Transverse colon (tissue), 4 donors: Measurements from ENCODE around the gene RNASEL. TPM values are rescaled to one million over a fixed set of nuclear protein-coding genes. Genes with fewer than 3 reads are reported as not detected.

Experiments
- DNase-seq: peaks from one replicate; pipeline ENCODE4 v3.0.0-alpha.2; 2019
- H3K27ac ChIP-seq, 4 donors: fragments of 200-600 bp; sonication (generic); 2 replicates each; pipeline ENCODE4 v1.5.1; 2016 to 2018; ENCODE audit warnings: inconsistent platforms in 4 of 4
- H3K27me3 ChIP-seq: fragments of 200-600 bp; sonication (generic); 2 replicates; pipeline ENCODE4 v1.5.1; 2017; ENCODE audit warnings: inconsistent platforms
- H3K36me3 ChIP-seq, 4 donors: fragments of 200-600 bp; sonication (generic); 2 replicates each; pipeline ENCODE4 v1.5.1; 2017 to 2019; ENCODE audit warnings: inconsistent platforms in 4 of 4
- H3K4me1 ChIP-seq, 4 donors: fragments of 200-600 bp; sonication (generic); 2 replicates each; pipeline ENCODE4 v1.5.1; 2017 to 2020; ENCODE audit warnings: inconsistent platforms in 4 of 4
- H3K4me3 ChIP-seq, 4 donors: fragments of 200-600 bp; sonication (generic); 1 replicate in 1 of 4; 2 replicates in 3 of 4; pipeline versions ENCODE4 v1.5.1 to v1.6.1; 2017 to 2019; ENCODE audit warnings: inconsistent platforms in 4 of 4
- H3K9me3 ChIP-seq, 2 donors: fragments of 200-600 bp; sonication (generic); 2 replicates each; pipeline ENCODE4 v1.5.1; 2017 to 2019; ENCODE audit warnings: inconsistent platforms in 2 of 2
- EP300 ChIP-seq: sonication (generic); formaldehyde crosslinking; IDR thresholded peaks from one replicate; pipeline ENCODE4 v1.6.1; 2017; ENCODE audit warnings: antibody characterized with exemption, low read depth
- POLR2A ChIP-seq: fragments of 450-650 bp; IDR thresholded peaks from one replicate; pipeline ENCODE4 v1.6.1; 2016; ENCODE audit warnings: antibody characterized with exemption, mild to moderate bottlenecking, moderate library complexity
- POLR2AphosphoS5 ChIP-seq, 3 donors: sonication (generic); formaldehyde crosslinking; IDR thresholded peaks; one replicate each; pipeline ENCODE4 v1.6.1; 2016; ENCODE audit warnings: antibody characterized with exemption in 3 of 3
- WGBS, 2 donors: methylation state at CpG; one replicate each; pipeline ENCODE4 v1.1.5; 2018; ENCODE audit warnings: low coverage in 1 of 2; 5-methylcytosine and 5-hydroxymethylcytosine counted together
- in situ Hi-C, 4 donors: fragments of 200-750 bp; cut with MboI; loops; one replicate each; pipeline versions ENCODE4 v1.15.0 to v1.15.1; 2017; ENCODE audit warnings: low sequenced_read_pairs in 3 of 4, low pct_ligation_motif_present in 1 of 4, low pct_unique_long_range_greater_than_20kb in 1 of 4
- intact Hi-C: fragments of 100-400 bp; cut with DNase I; formaldehyde crosslinking; loops from one replicate; pipeline ENCODE4 v1.15.1; 2023; ENCODE audit warnings: low total_unique reads
- total RNA-seq, 4 donors: library from RNA; depleted of rRNA; stranded (reverse); fragments of >200 nt; gene quantifications; one replicate each; pipeline ENCODE4 v1.1.0, GENCODE V29; 2016
- TF ChIP-seq, protein P1 (sequence below), 5 experiments: fragments of 200-600 bp in 3 of 5; fragments of 450-650 bp in 2 of 5; sonication (generic) in 3 of 5; IDR thresholded peaks; 1 replicate in 2 of 5; 2 replicates in 3 of 5; pipeline ENCODE4 v1.5.1; 2016 to 2017; ENCODE audit warnings: antibody characterized with exemption in 5 of 5, inconsistent platforms in 3 of 5, mild to moderate bottlenecking in 2 of 5, moderate library complexity in 1 of 5

The RNASEL gene
- total RNA-seq, 4 donors from 2014 or later = 9.0 to 19.9 (median 15.4) TPM

DNA sequence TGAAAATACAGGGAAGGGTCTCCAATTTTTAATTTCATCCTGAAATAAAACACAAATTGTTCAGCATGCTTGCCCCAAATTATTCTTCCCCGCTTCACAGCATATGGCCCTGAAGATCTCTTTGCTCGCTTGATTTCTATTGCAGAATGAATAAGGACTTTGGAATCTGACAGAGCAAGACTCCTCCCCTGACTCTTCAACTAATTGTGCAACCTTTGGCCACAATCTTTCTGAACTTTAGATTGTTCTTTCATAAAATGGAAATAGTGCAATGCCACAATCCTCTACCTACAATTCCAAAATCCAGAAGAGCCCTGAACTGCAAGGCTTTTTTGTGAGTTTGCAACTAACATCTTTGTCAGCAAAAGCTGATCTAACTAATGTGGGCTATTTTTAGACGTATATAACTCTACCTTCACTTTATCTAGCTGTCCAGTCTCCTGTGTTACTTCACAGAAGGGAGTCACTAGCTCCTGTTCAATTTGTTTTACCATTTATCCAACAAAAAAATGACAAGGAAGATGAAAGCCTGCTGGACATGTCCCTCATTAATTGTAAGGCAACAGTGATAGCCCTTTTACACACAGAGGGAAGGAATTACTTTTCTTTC, 13.4 kb downstream of the RNASEL start:
- H3K9me3 ChIP-seq = no peaks in the 10 kb centered on the region
- no peak overlapping the region for H3K4me3 ChIP-seq
- peaks cover 0 to 43% (median 13%) of the 10 kb centered on the region in 4 donors for H3K36me3 ChIP-seq
- H3K4me1 ChIP-seq = peaks cover 0 to 4% (median 0%) of the 10 kb centered on the region in 4 donors
- intact Hi-C loops (no loop called here), in situ Hi-C loops (loop anchor here in 3 of 4 donors (25.0 kb wide), 1 partner anchor 488 kb away; no protein-coding TSS in a partner anchor)
- TF ChIP-seq, protein P1, sequence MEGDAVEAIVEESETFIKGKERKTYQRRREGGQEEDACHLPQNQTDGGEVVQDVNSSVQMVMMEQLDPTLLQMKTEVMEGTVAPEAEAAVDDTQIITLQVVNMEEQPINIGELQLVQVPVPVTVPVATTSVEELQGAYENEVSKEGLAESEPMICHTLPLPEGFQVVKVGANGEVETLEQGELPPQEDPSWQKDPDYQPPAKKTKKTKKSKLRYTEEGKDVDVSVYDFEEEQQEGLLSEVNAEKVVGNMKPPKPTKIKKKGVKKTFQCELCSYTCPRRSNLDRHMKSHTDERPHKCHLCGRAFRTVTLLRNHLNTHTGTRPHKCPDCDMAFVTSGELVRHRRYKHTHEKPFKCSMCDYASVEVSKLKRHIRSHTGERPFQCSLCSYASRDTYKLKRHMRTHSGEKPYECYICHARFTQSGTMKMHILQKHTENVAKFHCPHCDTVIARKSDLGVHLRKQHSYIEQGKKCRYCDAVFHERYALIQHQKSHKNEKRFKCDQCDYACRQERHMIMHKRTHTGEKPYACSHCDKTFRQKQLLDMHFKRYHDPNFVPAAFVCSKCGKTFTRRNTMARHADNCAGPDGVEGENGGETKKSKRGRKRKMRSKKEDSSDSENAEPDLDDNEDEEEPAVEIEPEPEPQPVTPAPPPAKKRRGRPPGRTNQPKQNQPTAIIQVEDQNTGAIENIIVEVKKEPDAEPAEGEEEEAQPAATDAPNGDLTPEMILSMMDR (IDR thresholded peaks at IDR 0.05) = no peak
- TF ChIP-seq EP300 (no peak), POLR2A (no peak), POLR2AphosphoS5 (IDR thresholded peaks at IDR 0.05) (no peak)
- DNase-seq = no peak
- 70 to 80% methylated on average over 3 of the region's 3 CpGs for WGBS, 2 donors
- H3K27ac ChIP-seq = no peak overlapping the region
- H3K27me3 ChIP-seq = no peaks in the 10 kb centered on the region

DNA sequence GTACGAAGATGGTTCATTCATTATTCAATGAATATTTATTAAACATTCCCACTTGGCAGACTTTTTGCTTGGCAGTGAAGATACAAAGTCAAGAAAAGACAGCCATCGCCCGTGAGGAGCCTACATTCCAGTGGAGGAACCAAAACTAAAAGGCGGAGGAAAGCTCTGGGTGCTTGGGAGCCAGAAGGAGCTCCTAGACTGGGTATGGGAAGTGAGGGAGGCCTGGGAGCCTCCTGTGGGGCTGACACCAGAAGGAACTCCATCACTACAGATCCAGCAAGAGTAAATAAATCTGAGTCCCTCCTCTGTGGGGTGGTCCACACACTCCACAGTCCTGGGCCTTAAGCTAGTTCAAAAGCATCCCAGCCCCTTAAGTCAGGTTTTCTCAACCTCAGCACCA, 14.9 kb downstream of the RNASEL start:
- Histone ChIP-seq H3K9me3 (no peaks in the 10 kb centered on the region), H3K4me3 (no peak overlapping the region)

DNA sequence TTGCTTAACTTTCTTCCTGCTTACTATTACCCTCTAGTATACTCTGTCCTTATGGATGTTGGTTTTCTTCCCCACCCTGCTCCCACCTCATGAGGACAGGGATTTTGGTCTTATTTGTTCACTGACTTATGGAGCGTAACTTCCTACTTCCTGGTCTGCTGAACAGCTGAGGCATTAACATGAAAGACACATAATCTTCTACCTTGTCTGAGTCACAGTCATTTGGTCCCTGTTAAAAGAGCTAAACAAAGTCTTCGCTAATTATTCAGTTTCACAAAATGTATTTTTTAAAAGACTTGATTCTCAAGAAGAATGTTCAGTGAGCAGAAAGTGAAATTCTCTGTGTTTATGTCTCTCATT, 18.5 kb downstream of the RNASEL start:
- peaks cover 0 to under 1% (median 0%) of the 10 kb centered on the region in 4 donors for H3K4me1 ChIP-seq
- no peaks in the 10 kb centered on the region for H3K9me3 ChIP-seq
- WGBS, 2 donors = 54 to 74% methylated on average over 2 of the region's 2 CpGs
- DNase-seq = no peak
- intact Hi-C loops (no loop called here), in situ Hi-C loops (no loop called here)
- no peaks in the 10 kb centered on the region for H3K27me3 ChIP-seq
- peaks cover 0 to 19% (median 5%) of the 10 kb centered on the region in 4 donors for H3K36me3 ChIP-seq
- no peak overlapping the region for H3K27ac ChIP-seq
- no peak for TF ChIP-seq EP300
- TF ChIP-seq, protein P1 (IDR thresholded peaks at IDR 0.05) = no peak
- TF ChIP-seq POLR2A = no peak
- TF ChIP-seq POLR2AphosphoS5 (IDR thresholded peaks at IDR 0.05) = no peak
- H3K4me3 ChIP-seq = no peak overlapping the region

More for the DNA sequence above, 14.9 kb downstream of the RNASEL start:
- H3K4me1 ChIP-seq = peaks cover 0 to 4% (median 0%) of the 10 kb centered on the region in 4 donors
- intact Hi-C loops = no loop called here
- 97% methylated on average over 3 to 4 of the region's 4 CpGs for WGBS, 2 donors
- DNase-seq = no peak
- no peak for TF ChIP-seq POLR2AphosphoS5 (IDR thresholded peaks at IDR 0.05)
- no peak for TF ChIP-seq POLR2A
- no peak for TF ChIP-seq EP300
- TF ChIP-seq, protein P1 (IDR thresholded peaks at IDR 0.05) = no peak
- no peaks in the 10 kb centered on the region for H3K27me3 ChIP-seq
- in situ Hi-C loops = no loop called here
- no peak overlapping the region for H3K27ac ChIP-seq
- peaks cover 0 to 30% (median 7%) of the 10 kb centered on the region in 4 donors for H3K36me3 ChIP-seq

DNA sequence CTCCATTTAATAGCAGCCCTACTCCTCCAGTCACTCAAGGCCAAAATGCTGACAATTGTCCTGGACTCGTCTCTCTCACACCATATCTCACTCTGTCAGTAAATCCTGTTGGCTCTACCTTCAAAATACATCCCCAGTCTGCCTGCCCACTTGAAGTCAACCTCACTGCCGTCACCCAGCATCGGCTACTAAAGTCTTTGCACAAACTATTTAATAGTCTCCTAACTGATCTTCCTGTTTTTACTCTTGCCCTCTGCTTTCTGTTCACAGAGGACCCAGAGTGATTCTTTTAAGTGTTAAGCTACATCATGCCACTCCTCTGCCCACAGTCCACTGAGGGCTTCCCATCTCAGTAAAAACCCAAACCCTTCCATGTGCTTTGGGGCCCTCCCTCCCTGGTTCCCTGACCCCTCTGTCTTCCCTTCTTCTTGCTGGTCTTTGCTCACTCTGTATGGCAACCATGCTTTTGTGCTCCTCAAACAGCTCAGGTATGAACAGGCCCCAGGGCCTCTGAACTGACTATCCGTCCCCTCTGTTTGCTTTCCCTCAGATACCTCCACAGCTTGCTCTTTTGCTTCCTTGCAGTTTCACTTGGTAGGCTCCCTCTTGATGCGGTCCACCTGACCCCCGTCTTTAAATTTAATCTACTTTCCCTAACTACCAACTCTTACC, 19.0 kb downstream of the RNASEL start:
- Histone ChIP-seq H3K4me3 (no peak overlapping the region), H3K9me3 (no peaks in the 10 kb centered on the region), H3K27ac (no peak overlapping the region), H3K4me1 (no peaks in the 10 kb centered on the region), H3K36me3 (peaks cover 0 to 15% (median 5%) of the 10 kb centered on the region in 4 donors), H3K27me3 (no peaks in the 10 kb centered on the region)
- WGBS, 2 donors = 91 to 93% methylated on average over 6 of the region's 6 CpGs
- DNase-seq = no peak
- in situ Hi-C loops (no loop called here), intact Hi-C loops (no loop called here)
- TF ChIP-seq POLR2A (no peak), POLR2AphosphoS5 (IDR thresholded peaks at IDR 0.05) (no peak), EP300 (no peak)
- TF ChIP-seq, protein P1 (IDR thresholded peaks at IDR 0.05) = no peak
